KMS-11 (cell line): ENCODE measurements around the gene DOK3.

Source experiments
- H2AFZ ChIP-seq: fragments of 200-600 bp; sonication (generic); 2 replicates; pipeline ENCODE4 v1.6.1; 2016; ENCODE audit warnings: antibody characterized with exemption, mixed run types, low read depth
- H3K27ac ChIP-seq: fragments of 200-600 bp; sonication (generic); 2 replicates; pipeline ENCODE4 v1.6.1; 2016; ENCODE audit warnings: mild to moderate bottlenecking, mixed run types
- H3K27me3 ChIP-seq: fragments of 200-600 bp; sonication (generic); 2 replicates; pipeline ENCODE4 v1.6.1; 2017; ENCODE audit warnings: mild to moderate bottlenecking, low read depth, mixed run types, moderate library complexity; ENCODE audit not compliant: insufficient read depth
- H3K36me3 ChIP-seq: fragments of 200-600 bp; sonication (generic); 2 replicates; pipeline ENCODE4 v1.6.1; 2017; ENCODE audit warnings: mild to moderate bottlenecking, mixed run types; ENCODE audit not compliant: insufficient read depth
- H3K4me1 ChIP-seq: fragments of 200-600 bp; sonication (generic); 2 replicates; pipeline ENCODE4 v1.6.1; 2016; ENCODE audit warnings: mild to moderate bottlenecking, low read depth, mixed run types; ENCODE audit not compliant: poor library complexity, severe bottlenecking
- H3K4me2 ChIP-seq: fragments of 200-600 bp; sonication (generic); 2 replicates; pipeline ENCODE4 v1.7.0; 2016; ENCODE audit warnings: mild to moderate bottlenecking, mixed run types
- H3K4me3 ChIP-seq: fragments of 200-600 bp; sonication (generic); IDR thresholded peaks from 2 replicates; pipeline ENCODE4 v1.6.1; 2017; ENCODE audit warnings: low read depth, low read length, mixed read lengths; ENCODE audit not compliant: insufficient read depth
- H3K79me2 ChIP-seq: fragments of 200-600 bp; sonication (generic); 2 replicates; pipeline ENCODE4 v1.6.1; 2016; ENCODE audit warnings: low read depth, mixed run types; ENCODE audit not compliant: insufficient read depth
- H3K9ac ChIP-seq: fragments of 200-600 bp; sonication (generic); 2 replicates; pipeline ENCODE4 v1.6.1; 2016; ENCODE audit warnings: mild to moderate bottlenecking, mixed run types
- H4K20me1 ChIP-seq: fragments of 200-600 bp; sonication (generic); 2 replicates; pipeline ENCODE4 v1.6.1; 2016; ENCODE audit warnings: mild to moderate bottlenecking, mixed run types; ENCODE audit not compliant: insufficient read depth
- CTCF ChIP-seq: fragments of 200-600 bp; sonication (generic); conservative IDR thresholded peaks from 2 replicates; pipeline ENCODE4 v1.6.1; 2017; ENCODE audit warnings: low read depth, mild to moderate bottlenecking, antibody characterized with exemption, low read length, moderate library complexity, mixed read lengths

Gene DOK3

GRCh38 chr5:177490311-177490991 lies 19.2 kb downstream of the DOK3 start:
- Histone ChIP-seq H3K79me2 (no peaks in the 10 kb centered on the region), H3K4me1 (peaks cover 5% of the 10 kb centered on the region), H3K27me3 (no peaks in the 10 kb centered on the region), H3K9ac (no peak overlapping the region), H4K20me1 (no peaks in the 10 kb centered on the region), H3K27ac (no peak overlapping the region), H3K4me3 (no peak overlapping the region), H2AFZ (no peak overlapping the region), H3K4me2 (no peak overlapping the region), H3K36me3 (no peaks in the 10 kb centered on the region)
- no peak for TF ChIP-seq CTCF

GRCh38 chr5:177489119-177489716 lies 20.4 kb downstream of the DOK3 start:
- no peak overlapping the region for H3K27ac ChIP-seq
- no peak overlapping the region for H3K9ac ChIP-seq
- peaks cover 5% of the 10 kb centered on the region for H3K4me1 ChIP-seq
- peak; percentile 40 for TF ChIP-seq CTCF
- no peak overlapping the region for H3K4me3 ChIP-seq
- peak overlapping the region; percentile 21; the same call in 1 of the 2 replicates for H3K4me2 ChIP-seq
- no peaks in the 10 kb centered on the region for H4K20me1 ChIP-seq
- H2AFZ ChIP-seq, result no peak overlapping the region; the same call in 1 of the 2 replicates
- H3K79me2 ChIP-seq, result no peaks in the 10 kb centered on the region
- no peaks in the 10 kb centered on the region for H3K27me3 ChIP-seq
- H3K36me3 ChIP-seq, result no peaks in the 10 kb centered on the region

GRCh38 chr5:177487975-177488374 lies 21.7 kb downstream of the DOK3 start:
- TF ChIP-seq CTCF, result no peak
- Histone ChIP-seq H3K27me3 (no peaks in the 10 kb centered on the region), H3K4me2 (no peak overlapping the region), H3K9ac (no peak overlapping the region), H3K27ac (no peak overlapping the region), H3K4me3 (no peak overlapping the region), H3K79me2 (no peaks in the 10 kb centered on the region), H4K20me1 (no peaks in the 10 kb centered on the region), H3K4me1 (peaks cover 5% of the 10 kb centered on the region), H2AFZ (no peak overlapping the region), H3K36me3 (no peaks in the 10 kb centered on the region)

GRCh38 chr5:177487144-177487543 lies 22.5 kb downstream of the DOK3 start:
- Histone ChIP-seq H3K27ac (no peak overlapping the region), H3K36me3 (no peaks in the 10 kb centered on the region), H2AFZ (no peak overlapping the region), H3K9ac (no peak overlapping the region), H3K4me1 (peaks cover 5% of the 10 kb centered on the region), H3K79me2 (no peaks in the 10 kb centered on the region), H4K20me1 (no peaks in the 10 kb centered on the region), H3K27me3 (no peaks in the 10 kb centered on the region), H3K4me2 (no peak overlapping the region), H3K4me3 (no peak overlapping the region)
- no peak for TF ChIP-seq CTCF
